Right cardiac atrium (tissue), 5 donors: ENCODE data around the gene SLA2. TPM values are rescaled to one million over a fixed set of nuclear protein-coding genes. Genes with fewer than 3 reads are reported as not detected.
"Not testable (repeated sequence)": the region's sequence is repeated elsewhere in the genome, so short reads cannot be mapped to it uniquely, and the experiment has no call there.

Source experiments
- ATAC-seq, 2 donors: fragments of 200-7000 bp; cut with Tn5 transposase; one replicate each; pipeline versions ENCODE4 v1.8.0 to v1.9.1; 2020; ENCODE audit warnings: moderate library complexity in 2 of 2, mild to moderate bottlenecking in 1 of 2
- DNase-seq, 3 donors: peaks; one replicate each; pipeline ENCODE4 v3.0.0-alpha.2; 2020
- H3K27ac ChIP-seq: one replicate; pipeline ENCODE4 v1.5.1; 2013; ENCODE audit warnings: mild to moderate bottlenecking, low read length, control low read depth, moderate library complexity
- H3K27me3 ChIP-seq: one replicate; pipeline ENCODE4 v1.6.1; 2013; ENCODE audit not compliant: control insufficient read depth, insufficient read depth
- H3K4me1 ChIP-seq: one replicate; pipeline ENCODE4 v1.6.1; 2013; ENCODE audit warnings: low read length; ENCODE audit not compliant: control insufficient read depth, insufficient read depth
- H3K4me3 ChIP-seq: one replicate; pipeline ENCODE4 v1.5.1; 2013; ENCODE audit warnings: low read length, control low read depth
- H3K9me3 ChIP-seq: one replicate; pipeline ENCODE4 v1.6.1; 2013; ENCODE audit warnings: low read length; ENCODE audit not compliant: control insufficient read depth
- WGBS: extraction: QIAGEN DNeasy Blood & Tissue Kit; methylation state at CpG from one replicate; pipeline ENCODE4 v1.1.7; 2013; 5-methylcytosine and 5-hydroxymethylcytosine counted together
- intact Hi-C, 4 donors: fragments of 100-400 bp; cut with DNase I; formaldehyde crosslinking; loops; one replicate each; pipeline versions ENCODE4 v1.11.0 to v1.14.0; 2022 to 2023
- polyA plus RNA-seq: library from polyadenylated mRNA; stranded (reverse); fragments of 200-250 nt; gene quantifications from one replicate; pipeline ENCODE4 v1.2.3, GENCODE V29; 2013
- total RNA-seq, 4 donors: library from RNA; stranded (reverse); fragmentation: NEBNext Ultra II Directional; extraction: Animal tissue kit (Norgen Biotek cat#: 25700); gene quantifications; one replicate each; pipeline ENCODE4 v1.2.1, GENCODE V29; 2021
- donor health status: healthy with polysubstance abuse.
- donor health status: DM: no; HTN: yes; CAD: no.
- donor health status: DM: no; HTN: no; CAD: no.
- donor health status: DM: no; HTN: yes; CAD: no; lungs with severe emphysema.
- donor health status: DM: yes; HTN: yes; CAD: no.

Gene SLA2
- total and polyA plus RNA-seq, 5 donors: 0.20 to 0.70 (median 0.56) TPM

DNA sequence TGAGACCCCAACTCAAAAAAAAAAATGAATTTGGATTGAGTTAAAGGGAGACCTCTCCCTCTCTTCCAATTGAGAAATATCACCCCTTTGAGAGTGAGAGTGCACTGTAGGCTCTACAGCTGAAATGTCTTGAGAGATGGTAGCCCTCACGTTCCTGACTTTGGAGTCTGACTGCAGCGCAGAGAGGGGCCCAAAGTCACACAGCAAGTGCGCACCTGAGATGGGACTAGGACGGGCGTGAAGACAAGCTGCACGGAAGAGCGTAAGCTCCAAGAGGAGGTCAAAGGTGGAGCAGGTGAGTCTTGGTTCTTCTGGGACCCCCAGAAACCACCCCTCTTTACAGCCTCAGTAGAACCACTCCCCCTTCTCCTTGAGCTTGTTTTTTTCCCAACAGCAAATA lies 643 bp downstream of the SLA2 start:
- H3K27ac ChIP-seq: no peak overlapping the region
- intact Hi-C loops: no loop called here

DNA sequence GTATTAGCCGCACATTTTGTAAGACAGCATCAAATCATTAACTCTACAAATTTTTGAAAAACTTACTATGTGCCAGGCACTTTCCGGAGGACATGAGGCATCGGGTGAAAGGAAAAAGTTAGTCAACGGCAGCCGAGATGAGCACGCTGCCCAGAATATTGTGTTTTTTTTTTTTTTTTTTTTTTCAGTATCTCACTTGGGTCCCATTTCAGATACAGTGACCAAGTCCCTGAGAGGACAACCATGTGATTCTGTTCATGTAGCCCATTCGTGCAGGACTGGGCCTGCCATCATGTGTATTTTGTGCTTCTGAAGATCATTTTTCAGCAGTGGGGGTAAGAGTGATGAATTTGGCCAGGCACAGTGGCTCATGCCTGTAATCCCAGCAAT lies 1.3 kb downstream of the SLA2 start:
- DNase-seq (no peak), ATAC-seq (no peak)
- intact Hi-C loops: no loop called here
- peaks cover 3% of the 10 kb centered on the region for H3K4me1 ChIP-seq
- no peaks in the 10 kb centered on the region for H3K9me3 ChIP-seq
- H3K4me3 ChIP-seq: no peak overlapping the region
- H3K27me3 ChIP-seq: no peaks in the 10 kb centered on the region
- no peak overlapping the region for H3K27ac ChIP-seq
- 73% methylated on average over 7 of the region's 7 CpGs for WGBS

More for the DNA sequence above, 643 bp downstream of the SLA2 start:
- 90% methylated on average over 7 of the region's 7 CpGs for WGBS
- no peak for ATAC-seq
- no peak for DNase-seq
- Histone ChIP-seq H3K27me3 (no peaks in the 10 kb centered on the region), H3K4me3 (no peak overlapping the region), H3K4me1 (peaks cover 3% of the 10 kb centered on the region), H3K9me3 (no peaks in the 10 kb centered on the region)

DNA sequence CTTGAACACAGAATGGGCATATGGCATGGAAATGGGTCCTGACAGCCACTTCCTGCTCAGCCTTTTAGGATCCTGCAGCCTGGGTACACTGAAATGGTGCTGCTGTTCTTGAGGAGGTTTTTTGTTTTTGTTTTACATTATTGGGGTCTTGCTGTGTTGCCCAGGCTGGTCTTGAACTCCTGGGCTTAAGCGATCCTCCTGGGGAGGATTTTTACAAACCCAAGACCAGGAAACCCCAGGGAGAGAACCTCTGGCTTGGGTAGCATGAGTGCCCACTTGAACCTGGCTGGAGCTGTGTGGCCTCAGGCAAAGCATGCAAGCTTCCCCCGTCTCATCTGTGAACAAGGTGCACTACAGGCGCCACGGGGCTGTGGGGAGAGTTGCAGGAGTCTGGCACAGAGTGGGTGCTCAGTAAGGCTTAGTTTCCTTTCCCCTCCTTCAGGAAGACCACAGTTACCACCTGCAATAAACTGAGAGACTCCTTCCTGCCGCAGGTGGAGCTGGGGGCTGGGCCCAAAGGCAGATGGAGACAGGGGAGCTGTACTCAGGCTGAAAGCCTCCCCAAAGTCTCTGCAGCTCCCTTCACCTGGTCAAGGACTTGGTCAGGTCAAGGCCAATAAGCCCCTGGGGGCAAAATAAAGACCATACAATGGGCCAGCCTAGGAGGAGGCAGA lies 1.8 kb downstream of the SLA2 start:
- Histone ChIP-seq H3K4me3 (no peak overlapping the region), H3K4me1 (peaks cover 3% of the 10 kb centered on the region), H3K27ac (no peak overlapping the region), H3K9me3 (no peaks in the 10 kb centered on the region), H3K27me3 (no peaks in the 10 kb centered on the region)
- ATAC-seq (no peak), DNase-seq (no peak)
- intact Hi-C loops: no loop called here
- WGBS: 78% methylated on average over 5 of the region's 5 CpGs

DNA sequence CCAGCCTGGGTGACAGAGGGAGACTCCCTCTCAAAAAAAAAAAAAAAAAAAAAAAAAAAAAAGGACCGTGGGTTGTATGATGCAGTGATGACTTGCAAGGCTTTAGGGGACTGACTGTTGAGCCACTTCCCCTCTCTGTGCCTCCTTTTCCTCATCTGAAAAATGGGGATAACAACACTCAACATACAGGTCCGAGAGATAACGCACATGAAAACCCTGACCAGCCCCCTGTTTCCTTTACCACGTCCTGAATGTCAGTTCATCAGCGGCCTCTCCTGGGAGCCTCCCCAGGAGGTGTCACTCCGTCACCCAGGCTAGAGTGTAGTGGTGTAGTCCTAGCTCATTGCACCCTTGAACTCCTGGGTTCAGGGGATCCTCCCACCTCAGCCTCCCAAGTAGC lies 3.9 kb downstream of the SLA2 start:
- H3K4me1 ChIP-seq: peaks cover 3% of the 10 kb centered on the region
- H3K9me3 ChIP-seq: no peaks in the 10 kb centered on the region
- intact Hi-C loops: no loop called here
- H3K27ac ChIP-seq: no peak overlapping the region
- no peak for ATAC-seq
- H3K27me3 ChIP-seq: no peaks in the 10 kb centered on the region
- no peak for DNase-seq
- no peak overlapping the region for H3K4me3 ChIP-seq
- 72% methylated on average over 6 of the region's 6 CpGs for WGBS

DNA sequence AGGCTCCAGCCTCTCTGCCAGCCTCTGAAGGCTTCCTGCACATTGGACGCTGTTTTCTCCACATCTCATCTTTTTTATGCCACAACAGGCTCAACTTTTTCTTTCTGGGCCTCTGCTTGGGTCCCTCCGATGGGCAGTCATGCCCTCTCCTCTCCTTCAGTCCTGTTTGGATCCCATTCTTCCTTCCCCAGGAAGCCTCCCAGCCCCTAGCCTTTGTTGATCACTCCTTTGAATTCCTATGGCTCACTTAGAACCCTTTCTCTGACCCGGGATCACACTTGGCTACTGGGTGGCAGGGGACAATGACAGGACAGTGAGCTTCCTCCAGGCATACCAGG lies 4.5 kb downstream of the SLA2 start:
- no peak overlapping the region for H3K27ac ChIP-seq
- intact Hi-C loops: no loop called here
- no peak for DNase-seq
- H3K9me3 ChIP-seq: no peaks in the 10 kb centered on the region
- no peaks in the 10 kb centered on the region for H3K27me3 ChIP-seq
- no peak overlapping the region for H3K4me3 ChIP-seq
- WGBS: 92% methylated on average over 3 of the region's 3 CpGs
- no peak for ATAC-seq
- peaks cover 3% of the 10 kb centered on the region for H3K4me1 ChIP-seq

DNA sequence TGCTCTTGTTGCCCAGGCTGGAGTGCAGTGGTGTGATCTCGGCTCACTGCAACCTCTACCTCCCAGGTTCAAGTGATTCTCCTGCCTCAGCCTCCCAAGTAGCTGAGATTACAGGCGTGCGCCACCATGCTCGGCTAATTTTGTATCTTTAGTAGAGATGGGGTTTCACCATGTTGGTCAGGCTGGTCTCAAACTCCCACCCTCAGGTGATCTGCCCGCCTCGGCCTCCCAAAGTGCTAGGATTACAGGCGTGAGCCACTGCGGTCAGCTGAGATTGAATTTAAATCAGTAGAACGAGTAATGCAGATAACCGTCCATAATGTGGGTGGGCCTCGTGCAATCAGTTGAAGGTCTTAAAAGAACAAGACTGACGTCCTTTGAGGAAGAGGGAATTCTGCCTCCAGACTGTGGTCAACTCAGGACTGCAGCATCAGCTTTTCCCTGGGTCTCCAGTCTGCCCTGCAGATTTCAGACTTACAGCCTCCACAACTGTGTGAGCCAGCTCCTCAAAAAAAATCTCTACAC lies 7.1 kb downstream of the SLA2 start:
- H3K27me3 ChIP-seq, H3K27ac ChIP-seq, DNase-seq, H3K9me3 ChIP-seq, H3K4me1 ChIP-seq, intact Hi-C loops, H3K4me3 ChIP-seq, ATAC-seq: not testable (repeated sequence)
- WGBS: 94% methylated on average over 12 of the region's 12 CpGs

DNA sequence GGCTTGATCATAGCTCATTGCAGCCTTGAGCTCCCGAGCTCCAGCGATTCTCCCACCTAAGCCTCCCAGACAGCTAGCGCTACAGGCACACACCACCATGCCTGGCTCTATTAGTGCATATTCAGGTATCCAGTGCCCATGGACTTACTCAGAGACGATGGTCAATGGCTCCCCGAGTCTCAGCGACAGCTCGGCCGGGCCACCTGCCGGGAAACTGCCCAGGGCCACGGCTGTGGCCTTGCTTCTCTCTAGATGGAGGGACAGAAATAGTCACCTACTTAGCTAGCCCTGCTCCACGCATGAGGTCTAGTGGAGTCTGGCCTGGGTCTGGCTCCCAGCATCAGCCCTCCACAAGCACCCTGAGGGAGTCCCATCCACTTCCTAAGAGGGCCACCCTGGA lies 11.7 kb downstream of the SLA2 start:
- no peaks in the 10 kb centered on the region for H3K27me3 ChIP-seq
- DNase-seq: no peak
- intact Hi-C loops: no loop called here
- H3K9me3 ChIP-seq: no peaks in the 10 kb centered on the region
- 93% methylated on average over 11 of the region's 11 CpGs for WGBS
- no peak overlapping the region for H3K27ac ChIP-seq
- H3K4me3 ChIP-seq: no peak overlapping the region
- H3K4me1 ChIP-seq: no peaks in the 10 kb centered on the region
- ATAC-seq: no peak

DNA sequence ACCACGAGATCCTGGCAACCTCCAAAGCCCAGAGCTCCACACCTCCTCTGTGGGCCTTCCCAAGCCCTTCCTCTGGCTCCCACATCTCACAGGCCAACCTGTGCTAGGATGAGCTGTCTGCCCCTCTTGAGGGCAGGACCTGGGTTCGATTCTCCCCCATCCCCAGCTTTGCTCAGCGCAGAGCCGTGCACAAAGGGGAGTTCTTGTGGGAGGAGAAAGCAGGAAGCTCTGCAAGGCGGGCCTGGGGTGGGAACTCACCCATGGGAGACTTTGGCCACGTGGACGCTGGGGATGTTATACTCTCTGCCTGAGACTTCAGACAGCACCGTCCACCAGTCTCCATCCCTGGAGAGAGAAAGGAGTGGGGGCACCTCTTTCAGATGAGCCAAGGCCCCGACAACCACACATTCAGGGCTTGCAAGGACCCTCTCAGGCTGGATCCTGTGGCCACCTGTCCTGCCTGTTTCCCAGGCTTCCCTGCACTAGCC lies 12.7 kb downstream of the SLA2 start:
- no peaks in the 10 kb centered on the region for H3K4me1 ChIP-seq
- H3K27ac ChIP-seq: no peak overlapping the region
- ATAC-seq (no peak), DNase-seq (no peak)
- H3K4me3 ChIP-seq: no peak overlapping the region
- H3K9me3 ChIP-seq: no peaks in the 10 kb centered on the region
- intact Hi-C loops: no loop called here
- WGBS: 79% methylated on average over 9 of the region's 9 CpGs
- no peaks in the 10 kb centered on the region for H3K27me3 ChIP-seq

DNA sequence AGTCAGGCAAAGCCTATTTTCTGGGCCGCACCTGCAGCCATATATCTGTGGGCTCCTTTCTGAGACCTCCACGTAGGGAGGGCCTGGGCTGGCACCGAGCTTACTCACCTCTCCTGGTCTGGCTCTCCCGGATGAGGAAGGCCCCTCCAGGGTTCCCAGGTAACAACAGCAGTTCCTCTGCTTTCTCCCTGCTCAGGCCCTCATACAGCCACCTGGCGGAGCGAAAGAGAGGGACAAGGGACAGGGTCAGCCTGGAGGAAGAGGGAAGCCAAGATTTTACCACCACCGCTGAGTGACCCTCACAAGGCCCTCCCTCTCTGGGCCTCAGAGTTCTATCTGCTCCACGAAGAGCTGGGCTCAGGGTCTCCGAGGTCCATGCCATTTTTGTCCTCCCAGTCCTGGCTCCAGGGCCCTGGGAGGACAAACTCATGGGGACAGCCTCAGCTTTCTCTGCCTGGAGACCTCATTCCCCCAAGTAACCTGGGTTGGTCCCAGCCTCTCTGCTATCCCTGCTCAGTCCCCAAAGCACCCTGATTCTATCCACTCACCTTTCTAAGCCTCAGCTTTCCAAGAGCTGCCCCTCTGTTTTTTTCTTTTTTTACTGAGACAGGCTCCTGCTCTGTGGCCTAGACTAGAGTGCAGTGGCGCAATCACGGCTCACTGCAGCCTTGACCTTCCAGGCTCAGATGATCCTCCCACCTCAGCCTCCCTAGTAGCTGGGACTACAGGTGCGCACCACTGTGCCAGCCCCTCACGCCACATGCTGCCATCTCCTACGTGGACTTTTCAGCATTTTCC lies 13.3 kb downstream of the SLA2 start:
- no peak for ATAC-seq
- no peak overlapping the region for H3K4me3 ChIP-seq
- no peaks in the 10 kb centered on the region for H3K4me1 ChIP-seq
- DNase-seq: no peak
- intact Hi-C loops: no loop called here
- no peaks in the 10 kb centered on the region for H3K27me3 ChIP-seq
- H3K9me3 ChIP-seq: no peaks in the 10 kb centered on the region
- WGBS: 84% methylated on average over 14 of the region's 14 CpGs
- no peak overlapping the region for H3K27ac ChIP-seq

DNA sequence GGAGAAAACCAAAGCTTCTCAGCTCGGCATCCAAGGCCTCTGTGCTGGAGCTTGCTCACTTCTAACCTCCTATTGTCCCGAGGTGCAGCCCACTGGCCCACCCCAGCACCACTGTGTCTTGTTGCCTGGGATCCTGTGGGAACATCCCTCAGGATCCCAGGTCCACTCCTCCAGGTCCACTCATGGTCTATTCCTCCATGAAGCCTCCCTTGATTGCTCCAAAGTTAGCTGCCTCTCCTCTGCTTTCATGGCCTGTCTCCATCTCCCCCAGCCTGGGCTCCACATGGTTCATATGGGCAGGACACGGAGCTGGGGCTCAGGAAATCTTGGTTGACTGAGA lies 13.9 kb downstream of the SLA2 start:
- Histone ChIP-seq H3K9me3 (no peaks in the 10 kb centered on the region), H3K27me3 (no peaks in the 10 kb centered on the region), H3K4me1 (no peaks in the 10 kb centered on the region), H3K27ac (no peak overlapping the region), H3K4me3 (no peak overlapping the region)
- intact Hi-C loops: no loop called here
- DNase-seq (no peak), ATAC-seq (no peak)
- WGBS: 73% methylated on average over 3 of the region's 3 CpGs

DNA sequence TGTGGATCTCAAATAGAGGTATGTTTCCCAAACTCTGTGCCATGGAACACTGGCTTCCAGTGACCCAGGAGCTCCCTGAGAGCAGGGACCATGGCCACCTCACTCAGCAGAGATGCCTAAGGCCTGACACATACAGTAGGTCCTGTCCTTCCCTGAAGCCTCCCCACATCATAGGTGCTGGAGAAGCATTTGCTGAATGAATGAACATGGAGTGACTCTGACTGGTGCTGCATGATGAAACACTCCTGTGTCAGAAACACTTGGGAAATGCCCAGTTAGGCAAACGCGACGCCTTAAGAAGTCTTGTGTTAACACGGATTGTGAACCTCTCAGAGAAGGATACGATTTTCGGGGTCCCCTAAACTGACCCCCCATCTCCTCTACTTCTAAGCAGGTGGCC lies 14.3 kb downstream of the SLA2 start:
- intact Hi-C loops: no loop called here
- WGBS: 93% methylated on average over 6 of the region's 6 CpGs

More for the DNA sequence above, 14.3 kb downstream of the SLA2 start:
- Histone ChIP-seq H3K4me3 (no peak overlapping the region), H3K9me3 (no peaks in the 10 kb centered on the region), H3K27me3 (no peaks in the 10 kb centered on the region), H3K4me1 (no peaks in the 10 kb centered on the region), H3K27ac (no peak overlapping the region)
- ATAC-seq (no peak), DNase-seq (no peak)
